HepG2 (cell line): ENCODE results near the gene ZC3H7B. TPM values are rescaled to one million over a fixed set of nuclear protein-coding genes. Genes with fewer than 3 reads are reported as not detected.
A peak's percentile ranks its signal among the peaks of the same experiment; 100 is the strongest.

Source experiments
- ARNT2 ChIP-seq: sonication (generic); formaldehyde crosslinking; IDR thresholded peaks from 2 replicates; pipeline ENCODE4 v1.8.0; 2022; ENCODE audit warnings: mild to moderate bottlenecking, low read depth, missing genetic modification reagents, moderate library complexity
- CHD2 ChIP-seq: IDR thresholded peaks from 2 replicates; pipeline ENCODE4 v1.6.1; 2011; ENCODE audit warnings: low read depth, low read length, improper control_type of control experiment
- FOXA3 ChIP-seq: IDR thresholded peaks from 2 replicates; pipeline ENCODE4 v1.6.1; 2016; ENCODE audit warnings: missing genetic modification reagents, missing compliant biosample characterization
- GTF3A ChIP-seq: sonication (generic); formaldehyde crosslinking; conservative IDR thresholded peaks from 2 replicates; pipeline ENCODE4 v1.4.0; 2020; ENCODE audit warnings: mild to moderate bottlenecking, missing genetic modification reagents
- HIVEP1 ChIP-seq: sonication (generic); formaldehyde crosslinking; IDR thresholded peaks from 2 replicates; pipeline ENCODE4 v1.4.0; 2020; ENCODE audit warnings: mild to moderate bottlenecking, missing genetic modification reagents
- IRF2 ChIP-seq: IDR thresholded peaks from 2 replicates; pipeline ENCODE4 v1.6.1; 2018; ENCODE audit warnings: missing genetic modification reagents, missing compliant biosample characterization
- KLF6 ChIP-seq: IDR thresholded peaks from 2 replicates; pipeline ENCODE4 v1.8.0; 2016; ENCODE audit warnings: missing biosample characterization, missing genetic modification reagents
- MED8 ChIP-seq: sonication (generic); formaldehyde crosslinking; IDR thresholded peaks from 2 replicates; pipeline ENCODE4 v1.8.1; 2023; ENCODE audit warnings: mild to moderate bottlenecking, missing genetic modification reagents; ENCODE audit not compliant: insufficient replicate concordance
- MIER3 ChIP-seq: IDR thresholded peaks from 2 replicates; pipeline ENCODE4 v1.6.1; 2016; ENCODE audit warnings: missing compliant biosample characterization, borderline replicate concordance
- RBFOX2 ChIP-seq: fragments of 200-400 bp; formaldehyde crosslinking; IDR thresholded peaks from 2 replicates; pipeline ENCODE4 v1.6.1; 2017; ENCODE audit warnings: low read depth, mild to moderate bottlenecking, low read length
- SP140L ChIP-seq: sonication (generic); formaldehyde crosslinking; IDR thresholded peaks from 2 replicates; pipeline ENCODE4 v1.4.0; 2020; ENCODE audit warnings: missing genetic modification reagents, borderline replicate concordance
- SP5 ChIP-seq: IDR thresholded peaks from 2 replicates; pipeline ENCODE4 v1.6.1; 2016; ENCODE audit warnings: low read depth, borderline replicate concordance
- TP53 ChIP-seq: sonication (generic); formaldehyde crosslinking; conservative IDR thresholded peaks from 2 replicates; pipeline ENCODE4 v1.4.0; 2020; ENCODE audit warnings: missing genetic modification reagents
- XRCC5 ChIP-seq: fragments of 200-400 bp; formaldehyde crosslinking; optimal IDR thresholded peaks from 2 replicates; pipeline ENCODE3; 2017; ENCODE audit warnings: mild to moderate bottlenecking, low read length
- ZBTB7B ChIP-seq: sonication (generic); formaldehyde crosslinking; IDR thresholded peaks from 2 replicates; pipeline ENCODE4 v1.4.0; 2020; ENCODE audit warnings: missing genetic modification reagents
- ZMYM3 ChIP-seq: sonication (generic); formaldehyde crosslinking; IDR thresholded peaks from 2 replicates; pipeline ENCODE4 v1.5.1; 2020; ENCODE audit warnings: mild to moderate bottlenecking, missing genetic modification reagents
- ZSCAN20 ChIP-seq: sonication (generic); formaldehyde crosslinking; IDR thresholded peaks from 2 replicates; pipeline ENCODE4 v1.4.0; 2020; ENCODE audit warnings: missing genetic modification reagents, mild to moderate bottlenecking, borderline replicate concordance
- polyA plus RNA-seq, 8 experiments: library from polyadenylated mRNA; depleted of rRNA in 3 of 8; stranded (reverse) in 7 of 8; unstranded in 1 of 8; fragments of >200 nt; fragmentation: Illumina TruSeq in 4 of 8; extraction: Trizol in 4 of 8; gene quantifications; 2 replicates each; pipeline versions ENCODE4 v1.2.1 to v1.2.3, GENCODE V29; 2011 to 2016; ENCODE audit warnings: low read depth in 4 of 8, missing spikeins in 1 of 8, mixed read lengths in 1 of 8; ENCODE audit not compliant: insufficient read depth in 1 of 8
- total RNA-seq, 5 experiments: library from RNA; depleted of rRNA; stranded (reverse); fragments of >200 nt; fragmentation: Illumina TruSeq; extraction: Trizol; gene quantifications; 2 replicates each; pipeline ENCODE4 v1.2.3, GENCODE V29; 2016; ENCODE audit warnings: low read depth in 1 of 5
- TF ChIP-seq, protein P1 (sequence below): sonication (generic); IDR thresholded peaks from 2 replicates; pipeline ENCODE4 v1.6.1; 2016; ENCODE audit warnings: low read depth, borderline replicate concordance
- TF ChIP-seq, protein P2 (sequence below): sonication (generic); formaldehyde crosslinking; IDR thresholded peaks from 2 replicates; pipeline ENCODE4 v1.9.0; 2022; ENCODE audit warnings: missing genetic modification reagents, mild to moderate bottlenecking, borderline replicate concordance
- TF ChIP-seq, protein P3 (sequence below): IDR thresholded peaks from 2 replicates; pipeline ENCODE4 v1.6.1; 2016; ENCODE audit warnings: mild to moderate bottlenecking, missing biosample characterization, missing genetic modification reagents
- TF ChIP-seq, protein P4 (sequence below): sonication (generic); formaldehyde crosslinking; IDR thresholded peaks from 2 replicates; pipeline ENCODE4 v1.5.1; 2020; ENCODE audit warnings: missing genetic modification reagents, mild to moderate bottlenecking, borderline replicate concordance
- TF ChIP-seq, protein P5 (sequence below): sonication (generic); formaldehyde crosslinking; IDR thresholded peaks from 2 replicates; pipeline ENCODE4 v1.4.0; 2020; ENCODE audit warnings: missing genetic modification reagents

ZC3H7B gene
- total and polyA plus RNA-seq, 2 of the 13 experiments (the other 11 are each of a cell fraction or from before 2014, with no cell fraction given): 26.4 to 37.2 TPM

DNA sequence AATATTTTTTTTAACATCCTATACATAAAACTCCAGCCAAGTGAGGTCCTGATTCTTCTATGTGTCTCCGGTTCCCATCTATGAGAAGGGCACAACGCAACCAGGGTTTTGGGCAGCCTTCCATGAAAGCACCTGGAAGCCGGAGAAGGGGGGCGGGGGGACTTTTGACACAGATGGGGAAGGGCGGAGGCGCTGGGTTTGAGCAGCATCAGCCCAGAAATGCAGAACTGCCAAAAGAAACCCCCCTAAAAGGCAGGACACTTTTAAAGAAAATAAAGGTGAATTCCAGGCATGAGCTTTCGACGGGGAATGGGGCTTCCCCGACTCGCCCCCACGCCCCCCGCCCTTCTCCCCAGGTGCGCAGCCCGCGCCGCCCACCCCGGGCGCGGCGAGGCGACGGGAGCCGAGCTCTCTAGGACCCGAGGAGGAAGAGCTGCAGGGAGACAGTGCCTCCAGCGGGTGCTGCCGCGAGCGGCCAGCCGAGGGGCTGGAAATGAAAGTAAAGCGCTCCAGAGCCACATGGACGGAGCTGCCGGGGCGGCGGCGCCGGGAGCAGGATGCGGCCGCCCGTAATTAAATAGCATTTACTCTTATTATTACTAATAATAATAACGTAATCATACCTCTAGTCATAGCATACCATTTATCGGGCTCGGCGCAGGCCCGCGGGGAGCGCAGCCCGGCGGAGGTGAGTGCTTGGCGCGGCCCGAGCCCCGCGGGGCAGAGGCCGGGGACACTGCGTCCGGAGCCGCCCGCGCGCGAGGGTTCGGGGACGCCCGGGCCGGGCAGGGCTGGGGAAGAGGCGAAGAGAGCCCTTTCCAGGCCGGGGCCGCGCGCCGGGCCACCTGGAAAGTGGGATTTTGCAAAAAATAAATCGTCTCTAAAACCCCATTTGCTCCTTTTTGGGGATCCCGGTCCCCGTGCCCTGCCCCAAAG is at the start of gene ZC3H7B (continued):
- TF ChIP-seq, protein P1, sequence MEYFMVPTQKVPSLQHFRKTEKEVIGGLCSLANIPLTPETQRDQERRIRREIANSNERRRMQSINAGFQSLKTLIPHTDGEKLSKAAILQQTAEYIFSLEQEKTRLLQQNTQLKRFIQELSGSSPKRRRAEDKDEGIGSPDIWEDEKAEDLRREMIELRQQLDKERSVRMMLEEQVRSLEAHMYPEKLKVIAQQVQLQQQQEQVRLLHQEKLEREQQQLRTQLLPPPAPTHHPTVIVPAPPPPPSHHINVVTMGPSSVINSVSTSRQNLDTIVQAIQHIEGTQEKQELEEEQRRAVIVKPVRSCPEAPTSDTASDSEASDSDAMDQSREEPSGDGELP: peak; percentile 9; the same call in 1 of the 2 replicates
- TF ChIP-seq CHD2 (0 out of 2 replicates have a peak, but pooled peaks have one; percentile 15), KLF6 (CRISPR knock-in tag) (peak; percentile 75; the same call in 1 of the 2 replicates), RBFOX2 (peak; percentile 90), TP53 (0 out of 2 replicates have a peak, but pooled peaks have one; percentile 42), SP140L (CRISPR knock-in tag) (0 out of 2 replicates have a peak, but pooled peaks have one; percentile 62), SP5 (peak; percentile 48; the same call in 1 of the 2 replicates), MIER3 (CRISPR knock-in tag) (peak; percentile 22; the same call in 1 of the 2 replicates), ZBTB7B (peak; percentile 81), GTF3A (CRISPR knock-in tag) (no peak), MED8 (CRISPR knock-in tag) (no peak), FOXA3 (no peak), XRCC5 (peak; percentile 83), IRF2 (CRISPR knock-in tag) (peak; percentile 96), HIVEP1 (CRISPR knock-in tag) (no peak), ZMYM3 (CRISPR knock-in tag) (peak; percentile 89), ZSCAN20 (0 out of 2 replicates have a peak, but pooled peaks have one; percentile 79), ARNT2 (0 out of 2 replicates have a peak, but pooled peaks have one; percentile 33)
- TF ChIP-seq, protein P2, sequence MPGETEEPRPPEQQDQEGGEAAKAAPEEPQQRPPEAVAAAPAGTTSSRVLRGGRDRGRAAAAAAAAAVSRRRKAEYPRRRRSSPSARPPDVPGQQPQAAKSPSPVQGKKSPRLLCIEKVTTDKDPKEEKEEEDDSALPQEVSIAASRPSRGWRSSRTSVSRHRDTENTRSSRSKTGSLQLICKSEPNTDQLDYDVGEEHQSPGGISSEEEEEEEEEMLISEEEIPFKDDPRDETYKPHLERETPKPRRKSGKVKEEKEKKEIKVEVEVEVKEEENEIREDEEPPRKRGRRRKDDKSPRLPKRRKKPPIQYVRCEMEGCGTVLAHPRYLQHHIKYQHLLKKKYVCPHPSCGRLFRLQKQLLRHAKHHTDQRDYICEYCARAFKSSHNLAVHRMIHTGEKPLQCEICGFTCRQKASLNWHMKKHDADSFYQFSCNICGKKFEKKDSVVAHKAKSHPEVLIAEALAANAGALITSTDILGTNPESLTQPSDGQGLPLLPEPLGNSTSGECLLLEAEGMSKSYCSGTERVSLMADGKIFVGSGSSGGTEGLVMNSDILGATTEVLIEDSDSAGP (CRISPR knock-in tag): 0 out of 2 replicates have a peak, but pooled peaks have one; percentile 30
- TF ChIP-seq, protein P3, sequence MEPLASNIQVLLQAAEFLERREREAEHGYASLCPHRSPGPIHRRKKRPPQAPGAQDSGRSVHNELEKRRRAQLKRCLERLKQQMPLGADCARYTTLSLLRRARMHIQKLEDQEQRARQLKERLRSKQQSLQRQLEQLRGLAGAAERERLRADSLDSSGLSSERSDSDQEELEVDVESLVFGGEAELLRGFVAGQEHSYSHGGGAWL: peak; percentile 76
- TF ChIP-seq, protein P4, sequence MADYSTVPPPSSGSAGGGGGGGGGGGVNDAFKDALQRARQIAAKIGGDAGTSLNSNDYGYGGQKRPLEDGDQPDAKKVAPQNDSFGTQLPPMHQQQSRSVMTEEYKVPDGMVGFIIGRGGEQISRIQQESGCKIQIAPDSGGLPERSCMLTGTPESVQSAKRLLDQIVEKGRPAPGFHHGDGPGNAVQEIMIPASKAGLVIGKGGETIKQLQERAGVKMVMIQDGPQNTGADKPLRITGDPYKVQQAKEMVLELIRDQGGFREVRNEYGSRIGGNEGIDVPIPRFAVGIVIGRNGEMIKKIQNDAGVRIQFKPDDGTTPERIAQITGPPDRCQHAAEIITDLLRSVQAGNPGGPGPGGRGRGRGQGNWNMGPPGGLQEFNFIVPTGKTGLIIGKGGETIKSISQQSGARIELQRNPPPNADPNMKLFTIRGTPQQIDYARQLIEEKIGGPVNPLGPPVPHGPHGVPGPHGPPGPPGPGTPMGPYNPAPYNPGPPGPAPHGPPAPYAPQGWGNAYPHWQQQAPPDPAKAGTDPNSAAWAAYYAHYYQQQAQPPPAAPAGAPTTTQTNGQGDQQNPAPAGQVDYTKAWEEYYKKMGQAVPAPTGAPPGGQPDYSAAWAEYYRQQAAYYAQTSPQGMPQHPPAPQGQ (CRISPR knock-in tag): no peak
- TF ChIP-seq, protein P5, sequence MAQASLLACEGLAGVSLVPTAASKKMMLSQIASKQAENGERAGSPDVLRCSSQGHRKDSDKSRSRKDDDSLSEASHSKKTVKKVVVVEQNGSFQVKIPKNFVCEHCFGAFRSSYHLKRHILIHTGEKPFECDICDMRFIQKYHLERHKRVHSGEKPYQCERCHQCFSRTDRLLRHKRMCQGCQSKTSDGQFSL (CRISPR knock-in tag): 0 out of 2 replicates have a peak, but pooled peaks have one; percentile 20
